ENCODE measurements around the gene C5orf58.

DNA sequence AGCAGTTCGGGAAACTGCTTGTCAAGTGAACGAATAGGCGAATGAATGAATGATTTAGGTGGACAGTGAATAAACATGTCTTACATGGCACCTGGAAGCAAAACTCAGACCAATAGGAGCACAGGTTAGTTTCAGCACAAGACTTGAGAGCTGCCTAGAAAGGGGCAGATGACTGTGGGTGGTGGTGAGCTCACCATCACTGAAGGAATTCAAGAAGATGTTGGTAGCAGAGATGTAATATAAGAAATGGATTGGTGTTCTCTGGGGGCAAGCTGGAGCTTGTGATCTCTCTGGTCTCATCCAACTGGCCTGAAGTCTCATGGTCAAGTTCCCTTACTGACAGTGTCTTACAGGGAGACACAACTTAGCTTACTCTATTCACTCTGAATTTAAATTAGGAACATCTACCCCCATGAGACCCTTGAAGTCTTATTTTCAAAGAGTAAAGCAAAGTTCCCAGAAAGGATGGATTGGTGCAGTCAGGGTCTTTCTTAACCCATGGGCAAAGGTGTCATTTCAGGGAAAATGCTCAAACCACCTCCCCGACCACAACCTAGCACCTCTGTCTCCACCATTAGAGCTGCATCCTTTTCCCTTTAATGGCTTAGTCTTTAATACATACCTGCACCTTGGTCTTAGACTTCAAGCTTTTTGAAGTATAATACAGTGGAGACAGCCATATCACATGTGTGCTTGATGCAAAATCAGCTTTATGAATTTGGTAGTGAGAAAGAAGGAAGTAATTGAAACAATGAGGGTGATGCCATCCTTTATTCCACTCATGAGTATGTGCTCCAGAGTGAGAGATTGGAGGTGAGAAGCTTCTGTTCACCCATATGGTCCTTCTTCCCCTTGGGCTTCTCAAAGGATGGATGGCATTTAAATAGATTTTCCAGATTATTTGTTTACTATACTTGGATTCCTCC is 59.7 kb downstream of the C5orf58 start:
- TF ChIP-seq, protein P1, sequence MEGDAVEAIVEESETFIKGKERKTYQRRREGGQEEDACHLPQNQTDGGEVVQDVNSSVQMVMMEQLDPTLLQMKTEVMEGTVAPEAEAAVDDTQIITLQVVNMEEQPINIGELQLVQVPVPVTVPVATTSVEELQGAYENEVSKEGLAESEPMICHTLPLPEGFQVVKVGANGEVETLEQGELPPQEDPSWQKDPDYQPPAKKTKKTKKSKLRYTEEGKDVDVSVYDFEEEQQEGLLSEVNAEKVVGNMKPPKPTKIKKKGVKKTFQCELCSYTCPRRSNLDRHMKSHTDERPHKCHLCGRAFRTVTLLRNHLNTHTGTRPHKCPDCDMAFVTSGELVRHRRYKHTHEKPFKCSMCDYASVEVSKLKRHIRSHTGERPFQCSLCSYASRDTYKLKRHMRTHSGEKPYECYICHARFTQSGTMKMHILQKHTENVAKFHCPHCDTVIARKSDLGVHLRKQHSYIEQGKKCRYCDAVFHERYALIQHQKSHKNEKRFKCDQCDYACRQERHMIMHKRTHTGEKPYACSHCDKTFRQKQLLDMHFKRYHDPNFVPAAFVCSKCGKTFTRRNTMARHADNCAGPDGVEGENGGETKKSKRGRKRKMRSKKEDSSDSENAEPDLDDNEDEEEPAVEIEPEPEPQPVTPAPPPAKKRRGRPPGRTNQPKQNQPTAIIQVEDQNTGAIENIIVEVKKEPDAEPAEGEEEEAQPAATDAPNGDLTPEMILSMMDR (conservative IDR thresholded peaks at IDR 0.05; ENCODE audit: low read length), result no peak
- no peak for TF ChIP-seq EZH2phosphoT487 (IDR thresholded peaks at IDR 0.05; ENCODE audit: borderline replicate concordance)

Measured in Loucy (cell line).